Adrenal gland (tissue), 12 donors: ENCODE results near the gene TMEM132D. TPM values are rescaled to one million over a fixed set of nuclear protein-coding genes. Genes with fewer than 3 reads are reported as not detected.

Source experiments
- DNase-seq, 7 donors: peaks; one replicate each; pipeline ENCODE4 v3.0.0-alpha.2; 2019 to 2020
- H3K27ac ChIP-seq, 5 donors: fragments of 200-600 bp; sonication (generic) in 4 of 5; 1 replicate in 3 of 5; 2 replicates in 2 of 5; pipeline versions ENCODE4 v1.5.1 to v1.8.0; 2016 to 2020; ENCODE audit warnings: mild to moderate bottlenecking in 1 of 5
- H3K27me3 ChIP-seq: fragments of 200-600 bp; 2 replicates; pipeline ENCODE4 v1.8.0; 2021
- H3K36me3 ChIP-seq, 2 donors: fragments of 200-600 bp; replicated peaks in 1 of 2; 1 replicate in 1 of 2; 2 replicates in 1 of 2; pipeline versions ENCODE4 v1.5.1 to v1.8.0; 2018 to 2022
- H3K4me1 ChIP-seq, 2 donors: fragments of 200-600 bp; replicated peaks in 1 of 2; 1 replicate in 1 of 2; 2 replicates in 1 of 2; pipeline versions ENCODE4 v1.5.1 to v1.8.0; 2018 to 2021
- H3K4me3 ChIP-seq, 4 donors: fragments of 200-600 bp; sonication (generic) in 3 of 4; one replicate each; pipeline ENCODE4 v1.5.1; 2016 to 2018
- H3K9me3 ChIP-seq, 3 donors: fragments of 200-600 bp; sonication (generic) in 1 of 3; replicated peaks in 1 of 3; 1 replicate in 2 of 3; 2 replicates in 1 of 3; pipeline versions ENCODE4 v1.5.1 to v1.8.0; 2016 to 2021
- POLR2A ChIP-seq, 2 donors: fragments of 450-650 bp; IDR thresholded peaks; one replicate each; pipeline ENCODE4 v1.6.1; 2017; ENCODE audit warnings: antibody characterized with exemption in 2 of 2, mild to moderate bottlenecking in 2 of 2, moderate library complexity in 1 of 2
- WGBS, 4 donors: extraction: QIAGEN DNeasy Blood & Tissue Kit in 2 of 4; methylation state at CpG; one replicate each; pipeline versions ENCODE4 v1.1.5 to v1.1.7; 2013 to 2017; 5-methylcytosine and 5-hydroxymethylcytosine counted together
- intact Hi-C, 2 donors: fragments of 100-400 bp; cut with DNase I; formaldehyde crosslinking; loops; one replicate each; pipeline versions ENCODE4 v1.14.1 to v1.15.0; 2022 to 2023
- polyA plus RNA-seq, 3 donors: library from polyadenylated mRNA; stranded (reverse); fragments of 200-250 nt in 2 of 3; fragments of 350-450 nt in 1 of 3; fragmentation: Illumina TruSeq in 1 of 3; extraction: RNeasy Lipid Tissue Mini Kit (QIAGEN cat#74804) in 1 of 3; gene quantifications; one replicate each; pipeline ENCODE4 v1.2.3, GENCODE V29; 2013 to 2014
- total RNA-seq, 9 donors: library from RNA; depleted of rRNA in 4 of 9; stranded (reverse); fragments of >200 nt in 4 of 9; fragments of 120-200 nt in 1 of 9; fragmentation: NEBNext Ultra II Directional in 1 of 9; extraction: Animal tissue kit (Norgen Biotek cat#: 25700) in 1 of 9; gene quantifications; one replicate each; pipeline versions ENCODE4 v1.1.0 to v1.2.4, GENCODE V29; 2013 to 2023
- TF ChIP-seq, protein P1 (sequence below), 6 experiments: fragments of 450-650 bp in 4 of 6; fragments of 200-600 bp in 2 of 6; sonication (generic) in 1 of 6; IDR thresholded peaks; 1 replicate in 5 of 6; 2 replicates in 1 of 6; pipeline versions ENCODE4 v1.5.1 to v1.8.0; 2016 to 2021; ENCODE audit warnings: antibody characterized with exemption in 6 of 6, mild to moderate bottlenecking in 2 of 6, moderate library complexity in 1 of 6
- donor health status: healthy with polysubstance abuse.
- donor health status: Bipolar disorder and iron deficiency.
- donor health status: DM: yes; HTN: yes; CAD: no.
- donor health status: DM: no; HTN: no; CAD: no.
- donor health status: DM: no; HTN: no; CAD: no.
- donor health status: DM: yes; HTN: yes; CAD: no.

Gene TMEM132D
- total and polyA plus RNA-seq, 12 donors, result 0.03 to 0.83 (median 0.35) TPM; not detected in 8

DNA sequence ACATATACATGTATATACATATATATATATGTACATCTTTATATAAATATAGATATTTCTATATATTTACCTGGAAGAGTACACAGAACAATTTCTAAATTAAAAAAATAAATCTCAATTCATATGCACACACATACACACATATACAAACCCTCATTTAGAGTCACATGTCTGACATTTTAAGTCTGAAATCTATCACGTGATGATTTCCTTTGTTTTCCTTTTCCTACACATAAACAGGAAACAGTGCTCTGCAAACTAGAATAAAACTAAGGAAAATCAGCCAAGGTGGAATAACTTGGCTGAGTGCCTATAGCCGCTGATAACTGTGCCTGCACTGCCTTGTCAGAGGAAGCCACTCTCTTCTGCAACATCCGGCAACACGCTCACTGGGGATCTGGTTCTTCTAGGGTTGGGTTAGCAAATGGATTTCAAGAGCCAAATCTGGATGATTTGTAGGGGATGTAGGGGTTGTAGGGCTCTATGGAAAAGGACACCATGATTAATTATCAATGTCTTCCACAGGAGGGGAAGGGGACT lies 480.7 kb downstream of the TMEM132D start:
- intact Hi-C loops, result no loop called here
- TF ChIP-seq, protein P1, sequence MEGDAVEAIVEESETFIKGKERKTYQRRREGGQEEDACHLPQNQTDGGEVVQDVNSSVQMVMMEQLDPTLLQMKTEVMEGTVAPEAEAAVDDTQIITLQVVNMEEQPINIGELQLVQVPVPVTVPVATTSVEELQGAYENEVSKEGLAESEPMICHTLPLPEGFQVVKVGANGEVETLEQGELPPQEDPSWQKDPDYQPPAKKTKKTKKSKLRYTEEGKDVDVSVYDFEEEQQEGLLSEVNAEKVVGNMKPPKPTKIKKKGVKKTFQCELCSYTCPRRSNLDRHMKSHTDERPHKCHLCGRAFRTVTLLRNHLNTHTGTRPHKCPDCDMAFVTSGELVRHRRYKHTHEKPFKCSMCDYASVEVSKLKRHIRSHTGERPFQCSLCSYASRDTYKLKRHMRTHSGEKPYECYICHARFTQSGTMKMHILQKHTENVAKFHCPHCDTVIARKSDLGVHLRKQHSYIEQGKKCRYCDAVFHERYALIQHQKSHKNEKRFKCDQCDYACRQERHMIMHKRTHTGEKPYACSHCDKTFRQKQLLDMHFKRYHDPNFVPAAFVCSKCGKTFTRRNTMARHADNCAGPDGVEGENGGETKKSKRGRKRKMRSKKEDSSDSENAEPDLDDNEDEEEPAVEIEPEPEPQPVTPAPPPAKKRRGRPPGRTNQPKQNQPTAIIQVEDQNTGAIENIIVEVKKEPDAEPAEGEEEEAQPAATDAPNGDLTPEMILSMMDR (IDR thresholded peaks at IDR 0.05), result no peak
- TF ChIP-seq POLR2A (IDR thresholded peaks at IDR 0.05), result no peak

DNA sequence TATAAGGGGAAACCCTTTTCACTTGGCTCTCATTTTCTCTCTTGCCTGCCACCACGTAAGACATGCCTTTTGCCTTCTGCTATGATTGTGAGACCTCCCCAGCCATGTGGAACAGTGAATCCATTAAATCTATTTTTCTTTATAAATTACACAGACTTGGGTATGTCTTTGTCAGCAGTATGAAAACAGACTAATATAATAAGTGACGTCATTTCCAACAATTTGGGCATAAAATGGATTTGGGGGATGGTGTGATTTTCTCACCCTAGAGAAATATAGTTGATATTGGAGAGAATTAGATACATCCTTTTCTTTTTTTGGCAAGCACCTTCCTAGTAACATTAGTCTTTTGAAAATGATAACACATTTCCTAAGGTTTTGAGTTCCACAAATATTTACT lies 490.5 kb downstream of the TMEM132D start:
- intact Hi-C loops, result no loop called here

More for the DNA sequence above, 480.7 kb downstream of the TMEM132D start:
- Histone ChIP-seq H3K36me3 (no peaks in the 10 kb centered on the region), H3K27me3 (no peaks in the 10 kb centered on the region), H3K4me1 (no peaks in the 10 kb centered on the region), H3K4me3 (no peak overlapping the region), H3K9me3 (no peaks in the 10 kb centered on the region), H3K27ac (no peak overlapping the region)
- WGBS, 4 donors, result 31 to 47% (median 38%) methylated on average over 4 of the region's 4 CpGs
- no peak for DNase-seq

DNA sequence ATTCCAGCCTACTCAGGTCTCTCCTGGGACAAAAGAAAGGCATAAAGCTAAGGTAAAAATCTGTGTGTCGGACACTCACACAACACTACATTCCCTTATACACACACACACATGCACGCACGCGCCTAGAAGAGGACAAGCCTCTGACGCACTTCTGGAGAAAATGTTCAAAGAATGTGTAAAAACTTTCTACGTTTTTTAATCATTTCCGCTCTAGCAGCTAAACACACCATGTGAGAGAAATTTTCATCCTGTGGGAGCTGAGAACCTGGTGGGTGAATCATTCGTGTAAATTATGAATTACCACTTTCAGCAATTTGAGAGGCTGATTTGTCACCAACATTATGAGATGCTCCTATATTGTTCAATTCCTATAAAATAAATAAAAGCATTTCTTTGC lies 494.5 kb downstream of the TMEM132D start:
- TF ChIP-seq, protein P1 (IDR thresholded peaks at IDR 0.05), result no peak
- TF ChIP-seq POLR2A (IDR thresholded peaks at IDR 0.05), result no peak
- H3K36me3 ChIP-seq, result no peaks in the 10 kb centered on the region
- intact Hi-C loops, result no loop called here
- H3K9me3 ChIP-seq, result no peaks in the 10 kb centered on the region
- no peaks in the 10 kb centered on the region for H3K4me1 ChIP-seq
- H3K27me3 ChIP-seq, result no peaks in the 10 kb centered on the region
- no peak for DNase-seq
- no peak overlapping the region for H3K4me3 ChIP-seq
- WGBS, 4 donors, result 67 to 83% (median 73%) methylated on average over 8 of the region's 8 CpGs
- H3K27ac ChIP-seq, result no peak overlapping the region

More for the DNA sequence above, 490.5 kb downstream of the TMEM132D start:
- WGBS, 4 donors, result 46 to 83% (median 54%) methylated on average over 2 of the region's 2 CpGs
- no peaks in the 10 kb centered on the region for H3K36me3 ChIP-seq
- no peak overlapping the region for H3K4me3 ChIP-seq
- no peak overlapping the region for H3K27ac ChIP-seq
- no peaks in the 10 kb centered on the region for H3K9me3 ChIP-seq
- DNase-seq, result no peak
- TF ChIP-seq, protein P1 (IDR thresholded peaks at IDR 0.05), result no peak
- TF ChIP-seq POLR2A (IDR thresholded peaks at IDR 0.05), result no peak
- no peaks in the 10 kb centered on the region for H3K4me1 ChIP-seq
- H3K27me3 ChIP-seq, result no peaks in the 10 kb centered on the region

DNA sequence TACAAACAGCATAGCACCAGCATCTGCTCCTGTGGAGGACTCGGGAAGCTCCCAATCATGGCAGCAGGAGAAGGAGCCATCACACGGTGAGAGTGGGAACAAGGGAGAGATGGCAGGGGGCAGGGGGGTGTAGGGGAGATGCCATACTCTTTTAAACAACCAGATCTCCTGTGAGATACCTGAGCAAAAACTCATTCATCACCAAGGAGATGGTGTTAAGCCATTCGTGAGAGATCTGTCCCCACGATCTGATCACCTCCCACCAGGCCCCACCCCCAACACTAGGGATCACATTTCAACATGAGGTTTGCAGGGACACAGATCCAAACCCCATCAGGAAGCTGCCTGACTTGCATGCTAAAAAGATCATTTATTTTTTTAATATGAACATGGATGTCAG lies 499.3 kb downstream of the TMEM132D start:
- H3K9me3 ChIP-seq, result no peaks in the 10 kb centered on the region
- intact Hi-C loops, result no loop called here
- H3K36me3 ChIP-seq, result no peaks in the 10 kb centered on the region
- WGBS, 4 donors, result 40 to 60% (median 48%) methylated on average over 4 of the region's 4 CpGs
- H3K27me3 ChIP-seq, result no peaks in the 10 kb centered on the region
- no peak overlapping the region for H3K4me3 ChIP-seq
- H3K27ac ChIP-seq, result no peak overlapping the region
- no peaks in the 10 kb centered on the region for H3K4me1 ChIP-seq
- DNase-seq, result no peak
- no peak for TF ChIP-seq POLR2A (IDR thresholded peaks at IDR 0.05)
- TF ChIP-seq, protein P1 (IDR thresholded peaks at IDR 0.05), result no peak
